ENCODE measurements around the gene RBM41. TPM values are rescaled to one million over a fixed set of nuclear protein-coding genes. Genes with fewer than 3 reads are reported as not detected.

The RBM41 gene
- total and polyA plus RNA-seq, 2 donors (not counting 3 experiments of a cell fraction or from before 2014, with no cell fraction given), result 1.5 to 16.0 TPM

DNA sequence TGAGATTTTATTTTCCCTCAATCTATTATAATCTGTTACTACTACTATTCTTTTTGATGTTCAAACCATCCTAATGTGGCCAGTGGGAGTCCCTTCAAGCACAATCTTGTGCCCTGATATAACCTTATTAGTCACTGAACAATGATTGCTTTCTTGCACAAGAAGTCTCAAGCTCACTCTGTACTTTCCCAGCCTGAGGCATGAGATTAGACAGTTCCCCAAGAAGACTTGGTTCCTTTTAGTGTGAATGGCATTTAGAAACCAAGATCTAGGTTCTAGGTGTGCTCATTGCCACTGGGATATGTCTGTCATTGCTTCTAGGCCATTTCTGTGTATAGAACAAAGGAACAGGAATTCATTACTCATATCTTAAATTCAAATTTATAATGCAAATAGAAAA lies 28.0 kb upstream of the RBM41 start:
- no peak overlapping the region for H3K9ac ChIP-seq (replicated peaks; ENCODE audit: extremely low read depth, insufficient read depth, low read length)
- H3K79me2 ChIP-seq (ENCODE audit: control insufficient read depth, insufficient read depth, low read length), result no peaks in the 10 kb centered on the region
- no peak overlapping the region for H3K4me3 ChIP-seq (replicated peaks in 1 of 3; ENCODE audit: insufficient read depth in 1 of 3, low read depth in 1 of 3, low read length in 3 of 3)
- CTCF ChIA-PET, result no interaction called here
- DNase-seq (ENCODE audit: low read depth, low spot score) (no peak), FAIRE-seq (no peak)
- no peaks in the 10 kb centered on the region for H3K9me1 ChIP-seq (replicated peaks; ENCODE audit: control insufficient read depth, extremely low read depth, insufficient read depth, low read length)
- no peaks in the 10 kb centered on the region for H3K27me3 ChIP-seq (ENCODE audit: control insufficient read depth in 2 of 2, insufficient read depth in 2 of 2, low read length in 2 of 2)
- H4K20me1 ChIP-seq (replicated peaks; ENCODE audit: control insufficient read depth, extremely low read depth, insufficient read depth, low read length), result no peaks in the 10 kb centered on the region
- BruUV-seq (replicated peaks), result no TSS peak
- POLR2A ChIA-PET, result no interaction called here
- H2AFZ ChIP-seq (ENCODE audit: low read depth, low read length), result no peak overlapping the region
- no peaks in the 10 kb centered on the region for H3K4me1 ChIP-seq (ENCODE audit: control insufficient read depth, extremely low read depth, insufficient read depth, low read length)
- dilution Hi-C loops (cut with MboI; ENCODE audit: extremely low pct_ligation_motif_present, low sequenced_read_pairs), result no loop called here
- TF ChIP-seq, protein P1, sequence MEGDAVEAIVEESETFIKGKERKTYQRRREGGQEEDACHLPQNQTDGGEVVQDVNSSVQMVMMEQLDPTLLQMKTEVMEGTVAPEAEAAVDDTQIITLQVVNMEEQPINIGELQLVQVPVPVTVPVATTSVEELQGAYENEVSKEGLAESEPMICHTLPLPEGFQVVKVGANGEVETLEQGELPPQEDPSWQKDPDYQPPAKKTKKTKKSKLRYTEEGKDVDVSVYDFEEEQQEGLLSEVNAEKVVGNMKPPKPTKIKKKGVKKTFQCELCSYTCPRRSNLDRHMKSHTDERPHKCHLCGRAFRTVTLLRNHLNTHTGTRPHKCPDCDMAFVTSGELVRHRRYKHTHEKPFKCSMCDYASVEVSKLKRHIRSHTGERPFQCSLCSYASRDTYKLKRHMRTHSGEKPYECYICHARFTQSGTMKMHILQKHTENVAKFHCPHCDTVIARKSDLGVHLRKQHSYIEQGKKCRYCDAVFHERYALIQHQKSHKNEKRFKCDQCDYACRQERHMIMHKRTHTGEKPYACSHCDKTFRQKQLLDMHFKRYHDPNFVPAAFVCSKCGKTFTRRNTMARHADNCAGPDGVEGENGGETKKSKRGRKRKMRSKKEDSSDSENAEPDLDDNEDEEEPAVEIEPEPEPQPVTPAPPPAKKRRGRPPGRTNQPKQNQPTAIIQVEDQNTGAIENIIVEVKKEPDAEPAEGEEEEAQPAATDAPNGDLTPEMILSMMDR (IDR thresholded peaks at IDR 0.05; ENCODE audit: extremely low read depth in 1 of 2, insufficient read depth in 1 of 2, low read depth in 1 of 2, low read length in 2 of 2), result no peak
- TF ChIP-seq JUN (IDR thresholded peaks at IDR 0.05; ENCODE audit: borderline replicate concordance, insufficient read depth, insufficient read length, low read depth), result no peak
- H3K36me3 ChIP-seq (ENCODE audit: control insufficient read depth in 2 of 2, extremely low read depth in 1 of 2, insufficient read depth in 2 of 2, low read length in 2 of 2), result no peaks in the 10 kb centered on the region
- H3K9me3 ChIP-seq (replicated peaks; ENCODE audit: control insufficient read depth, insufficient read depth, low read length), result no peaks in the 10 kb centered on the region
- H3K27ac ChIP-seq (ENCODE audit: insufficient read depth, low read depth, low read length), result no peak overlapping the region
- intact Hi-C loops (cut with micrococcal nuclease), result no loop called here
- no peak overlapping the region for H3K4me2 ChIP-seq (ENCODE audit: insufficient read depth, low read length)

DNA sequence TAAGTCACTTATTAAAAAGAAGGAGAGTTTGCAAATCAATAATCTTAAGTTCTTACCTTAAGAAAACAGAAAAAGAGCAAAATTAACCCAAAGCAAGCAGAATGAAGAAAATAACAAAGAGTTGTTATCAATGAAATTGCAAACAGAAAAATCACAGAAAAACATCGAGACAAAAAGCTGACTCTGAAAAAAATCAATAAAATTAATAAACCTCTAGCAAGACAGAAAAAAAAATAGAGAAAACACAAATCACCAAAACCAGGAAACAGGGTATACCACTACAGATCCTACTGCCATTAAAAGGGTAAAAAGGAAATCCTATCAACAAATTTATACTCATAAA lies 17.3 kb upstream of the RBM41 start:
- H3K4me1 ChIP-seq (ENCODE audit: control insufficient read depth, extremely low read depth, insufficient read depth, low read length), result no peaks in the 10 kb centered on the region
- no peaks in the 10 kb centered on the region for H3K36me3 ChIP-seq (ENCODE audit: control insufficient read depth in 2 of 2, extremely low read depth in 1 of 2, insufficient read depth in 2 of 2, low read length in 2 of 2)
- no peaks in the 10 kb centered on the region for H3K9me3 ChIP-seq (replicated peaks; ENCODE audit: control insufficient read depth, insufficient read depth, low read length)
- CTCF ChIA-PET, result no interaction called here
- H4K20me1 ChIP-seq (replicated peaks; ENCODE audit: control insufficient read depth, extremely low read depth, insufficient read depth, low read length), result no peaks in the 10 kb centered on the region
- H3K4me3 ChIP-seq (replicated peaks in 1 of 3; ENCODE audit: insufficient read depth in 1 of 3, low read depth in 1 of 3, low read length in 3 of 3), result no peak overlapping the region
- DNase-seq (ENCODE audit: low read depth, low spot score), result no peak
- H3K79me2 ChIP-seq (ENCODE audit: control insufficient read depth, insufficient read depth, low read length), result no peaks in the 10 kb centered on the region
- intact Hi-C loops (cut with micrococcal nuclease) (no loop called here), dilution Hi-C loops (cut with MboI; ENCODE audit: extremely low pct_ligation_motif_present, low sequenced_read_pairs) (no loop called here)
- H3K27me3 ChIP-seq (ENCODE audit: control insufficient read depth in 2 of 2, insufficient read depth in 2 of 2, low read length in 2 of 2), result no peaks in the 10 kb centered on the region
- no peak overlapping the region for H3K27ac ChIP-seq (ENCODE audit: insufficient read depth, low read depth, low read length)
- H3K9ac ChIP-seq (replicated peaks; ENCODE audit: extremely low read depth, insufficient read depth, low read length), result no peak overlapping the region
- no peak overlapping the region for H2AFZ ChIP-seq (ENCODE audit: low read depth, low read length)
- POLR2A ChIA-PET, result no interaction called here
- no peak for FAIRE-seq
- no peak overlapping the region for H3K4me2 ChIP-seq (ENCODE audit: insufficient read depth, low read length)
- no TSS peak for BruUV-seq (replicated peaks)
- TF ChIP-seq GATA2 (IDR thresholded peaks at IDR 0.05; ENCODE audit: insufficient read depth, insufficient read length, low read depth, low read length) (no peak), EZH2 (IDR thresholded peaks at IDR 0.05; ENCODE audit: borderline replicate concordance, low read depth, low read length, severe bottlenecking) (no peak), POLR2AphosphoS5 (IDR thresholded peaks at IDR 0.05; ENCODE audit: insufficient read depth, low read depth, low read length) (no peak), FOS (IDR thresholded peaks at IDR 0.05; ENCODE audit: borderline replicate concordance, insufficient read depth, low read length) (no peak), POLR2A (IDR thresholded peaks at IDR 0.05; ENCODE audit: low read depth, low read length) (no peak), JUN (IDR thresholded peaks at IDR 0.05; ENCODE audit: borderline replicate concordance, insufficient read depth, insufficient read length, low read depth) (no peak), MYC (IDR thresholded peaks at IDR 0.05; ENCODE audit: low read depth, low read length) (no peak)
- TF ChIP-seq, protein P1 (IDR thresholded peaks at IDR 0.05; ENCODE audit: extremely low read depth in 1 of 2, insufficient read depth in 1 of 2, low read depth in 1 of 2, low read length in 2 of 2), result no peak
- TF ChIP-seq, protein P2, sequence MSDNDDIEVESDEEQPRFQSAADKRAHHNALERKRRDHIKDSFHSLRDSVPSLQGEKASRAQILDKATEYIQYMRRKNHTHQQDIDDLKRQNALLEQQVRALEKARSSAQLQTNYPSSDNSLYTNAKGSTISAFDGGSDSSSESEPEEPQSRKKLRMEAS (IDR thresholded peaks at IDR 0.05; ENCODE audit: insufficient read depth, insufficient read length), result no peak
- no peaks in the 10 kb centered on the region for H3K9me1 ChIP-seq (replicated peaks; ENCODE audit: control insufficient read depth, extremely low read depth, insufficient read depth, low read length)
